ENCODE data around the gene RRBP1. TPM values are rescaled to one million over a fixed set of nuclear protein-coding genes. Genes with fewer than 3 reads are reported as not detected.

RRBP1 gene
- total RNA-seq, 1 donor from 2014 or later = 65.0 TPM

GRCh38 chr20:17690144-17690543, 8.1 kb upstream of the RRBP1 start:
- TF ChIP-seq, protein P1, sequence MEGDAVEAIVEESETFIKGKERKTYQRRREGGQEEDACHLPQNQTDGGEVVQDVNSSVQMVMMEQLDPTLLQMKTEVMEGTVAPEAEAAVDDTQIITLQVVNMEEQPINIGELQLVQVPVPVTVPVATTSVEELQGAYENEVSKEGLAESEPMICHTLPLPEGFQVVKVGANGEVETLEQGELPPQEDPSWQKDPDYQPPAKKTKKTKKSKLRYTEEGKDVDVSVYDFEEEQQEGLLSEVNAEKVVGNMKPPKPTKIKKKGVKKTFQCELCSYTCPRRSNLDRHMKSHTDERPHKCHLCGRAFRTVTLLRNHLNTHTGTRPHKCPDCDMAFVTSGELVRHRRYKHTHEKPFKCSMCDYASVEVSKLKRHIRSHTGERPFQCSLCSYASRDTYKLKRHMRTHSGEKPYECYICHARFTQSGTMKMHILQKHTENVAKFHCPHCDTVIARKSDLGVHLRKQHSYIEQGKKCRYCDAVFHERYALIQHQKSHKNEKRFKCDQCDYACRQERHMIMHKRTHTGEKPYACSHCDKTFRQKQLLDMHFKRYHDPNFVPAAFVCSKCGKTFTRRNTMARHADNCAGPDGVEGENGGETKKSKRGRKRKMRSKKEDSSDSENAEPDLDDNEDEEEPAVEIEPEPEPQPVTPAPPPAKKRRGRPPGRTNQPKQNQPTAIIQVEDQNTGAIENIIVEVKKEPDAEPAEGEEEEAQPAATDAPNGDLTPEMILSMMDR (IDR thresholded peaks at IDR 0.05; ENCODE audit: insufficient read depth, low read length, severe bottlenecking) = no peak
- H3K27me3 ChIP-seq (ENCODE audit: control insufficient read depth, insufficient read depth, low read length) = no peaks in the 10 kb centered on the region
- H3K36me3 ChIP-seq (ENCODE audit: control insufficient read depth, insufficient read depth, low read length) = no peaks in the 10 kb centered on the region
- DNase-seq (ENCODE audit: low read depth) (no peak), FAIRE-seq (no peak)
- H3K4me3 ChIP-seq (ENCODE audit: low read depth, low read length) = no peak overlapping the region

- Histone ChIP-seq H3K4me3 (ENCODE audit: low read depth, low read length) (no peak overlapping the region), H3K36me3 (ENCODE audit: control insufficient read depth, insufficient read depth, low read length) (no peaks in the 10 kb centered on the region), H3K27me3 (ENCODE audit: control insufficient read depth, insufficient read depth, low read length) (peaks cover 10% of the 10 kb centered on the region)
- TF ChIP-seq, protein P1 (IDR thresholded peaks at IDR 0.05; ENCODE audit: insufficient read depth, low read length, severe bottlenecking) = no peak
- DNase-seq (ENCODE audit: low read depth) = peak; percentile 9
- FAIRE-seq = no peak
Measured at GRCh38 chr20:17688965-17689364, 6.9 kb upstream of the RRBP1 start.

GRCh38 chr20:17687800-17688199, 5.8 kb upstream of the RRBP1 start:
- TF ChIP-seq, protein P1 (IDR thresholded peaks at IDR 0.05; ENCODE audit: insufficient read depth, low read length, severe bottlenecking) = no peak
- no peak for FAIRE-seq

GRCh38 chr20:17685168-17685567, 3.1 kb upstream of the RRBP1 start:
- H3K4me3 ChIP-seq (ENCODE audit: low read depth, low read length) = no peak overlapping the region
- H3K36me3 ChIP-seq (ENCODE audit: control insufficient read depth, insufficient read depth, low read length) = no peaks in the 10 kb centered on the region
- no peak for DNase-seq (ENCODE audit: low read depth)
- TF ChIP-seq, protein P1 (IDR thresholded peaks at IDR 0.05; ENCODE audit: insufficient read depth, low read length, severe bottlenecking) = no peak
- no peak for FAIRE-seq
- H3K27me3 ChIP-seq (ENCODE audit: control insufficient read depth, insufficient read depth, low read length) = peaks cover 22% of the 10 kb centered on the region

More at GRCh38 chr20:17687800-17688199, 5.8 kb upstream of the RRBP1 start:
- no peak overlapping the region for H3K4me3 ChIP-seq (ENCODE audit: low read depth, low read length)
- H3K36me3 ChIP-seq (ENCODE audit: control insufficient read depth, insufficient read depth, low read length) = no peaks in the 10 kb centered on the region
- H3K27me3 ChIP-seq (ENCODE audit: control insufficient read depth, insufficient read depth, low read length) = peaks cover 21% of the 10 kb centered on the region
- no peak for DNase-seq (ENCODE audit: low read depth)

- TF ChIP-seq, protein P1 (IDR thresholded peaks at IDR 0.05; ENCODE audit: insufficient read depth, low read length, severe bottlenecking) = no peak
- DNase-seq (ENCODE audit: low read depth) = no peak
- Histone ChIP-seq H3K27me3 (ENCODE audit: control insufficient read depth, insufficient read depth, low read length) (peaks cover 22% of the 10 kb centered on the region), H3K36me3 (ENCODE audit: control insufficient read depth, insufficient read depth, low read length) (no peaks in the 10 kb centered on the region), H3K4me3 (ENCODE audit: low read depth, low read length) (no peak overlapping the region)
- FAIRE-seq = no peak
Measured at GRCh38 chr20:17684077-17684888, 2.2 kb upstream of the RRBP1 start.
